ENCODE data around the gene MRGPRG.

Gene MRGPRG

DNA sequence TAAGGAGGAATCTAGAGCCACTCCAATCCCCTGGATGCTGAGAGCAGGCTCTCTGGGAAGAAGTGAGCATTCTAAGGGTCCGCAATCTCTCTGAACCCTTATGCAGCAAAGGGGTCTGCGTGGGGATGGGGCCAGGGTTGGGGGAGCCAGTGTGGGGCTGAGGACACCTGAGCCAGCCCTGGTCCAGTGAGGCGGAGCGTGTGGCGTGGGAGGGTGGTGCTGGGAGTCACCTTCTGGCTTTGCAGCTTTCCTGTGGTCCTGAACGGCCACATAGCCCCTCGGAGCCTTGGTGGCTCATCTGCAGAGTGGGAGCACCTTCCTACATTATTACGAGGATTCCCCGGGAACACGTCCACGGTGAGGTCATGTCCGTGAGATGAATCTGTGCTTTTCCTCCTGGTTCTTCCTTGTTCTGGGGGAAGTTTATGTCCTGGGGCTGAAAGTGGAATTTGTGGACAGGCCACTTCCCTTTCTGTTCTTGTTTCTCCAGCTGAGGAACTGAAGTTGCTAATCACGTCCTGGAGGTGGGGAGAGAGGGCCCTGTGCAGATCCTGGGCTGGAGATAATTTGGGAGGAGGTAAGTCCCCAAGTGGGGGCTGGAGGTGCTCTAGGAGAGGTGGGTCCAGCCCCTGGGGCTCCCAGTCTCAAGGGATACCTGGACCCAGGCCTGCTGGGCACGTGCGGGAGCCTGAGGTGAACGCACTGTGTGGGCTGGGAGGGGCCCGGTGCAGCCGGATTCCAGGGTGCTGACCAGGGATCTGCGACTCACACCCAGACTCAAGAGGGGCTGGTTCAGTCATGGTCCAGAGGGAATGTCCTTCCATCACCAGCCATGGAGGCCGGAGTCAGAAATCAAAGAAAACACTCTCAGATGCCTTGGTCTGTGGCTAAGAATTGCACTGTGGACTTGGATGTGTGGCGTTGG is 7.5 kb upstream of the MRGPRG start:
- H3K9ac ChIP-seq (ENCODE audit: low read depth in 1 of 2, low read length in 2 of 2) = no peak overlapping the region
- H3K4me1 ChIP-seq (ENCODE audit: control insufficient read depth in 1 of 2, insufficient read depth in 2 of 2, low read length in 2 of 2) = no peaks in the 10 kb centered on the region
- H3K27me3 ChIP-seq (ENCODE audit: control insufficient read depth in 1 of 2, insufficient read depth in 2 of 2, low read length in 2 of 2) = peaks cover 6 to 26% of the 10 kb centered on the region in 2 donors
- H3K4me3 ChIP-seq (ENCODE audit: low read depth in 1 of 2, low read length in 2 of 2) = no peak overlapping the region
- no peaks in the 10 kb centered on the region for H3K36me3 ChIP-seq (ENCODE audit: control insufficient read depth in 1 of 2, insufficient read depth in 2 of 2, low read length in 2 of 2)
- no peaks in the 10 kb centered on the region for H3K9me3 ChIP-seq (ENCODE audit: control insufficient read depth in 1 of 2, low read length in 2 of 2)
- no peak overlapping the region for H3K27ac ChIP-seq (ENCODE audit: low read depth, low read length)

DNA sequence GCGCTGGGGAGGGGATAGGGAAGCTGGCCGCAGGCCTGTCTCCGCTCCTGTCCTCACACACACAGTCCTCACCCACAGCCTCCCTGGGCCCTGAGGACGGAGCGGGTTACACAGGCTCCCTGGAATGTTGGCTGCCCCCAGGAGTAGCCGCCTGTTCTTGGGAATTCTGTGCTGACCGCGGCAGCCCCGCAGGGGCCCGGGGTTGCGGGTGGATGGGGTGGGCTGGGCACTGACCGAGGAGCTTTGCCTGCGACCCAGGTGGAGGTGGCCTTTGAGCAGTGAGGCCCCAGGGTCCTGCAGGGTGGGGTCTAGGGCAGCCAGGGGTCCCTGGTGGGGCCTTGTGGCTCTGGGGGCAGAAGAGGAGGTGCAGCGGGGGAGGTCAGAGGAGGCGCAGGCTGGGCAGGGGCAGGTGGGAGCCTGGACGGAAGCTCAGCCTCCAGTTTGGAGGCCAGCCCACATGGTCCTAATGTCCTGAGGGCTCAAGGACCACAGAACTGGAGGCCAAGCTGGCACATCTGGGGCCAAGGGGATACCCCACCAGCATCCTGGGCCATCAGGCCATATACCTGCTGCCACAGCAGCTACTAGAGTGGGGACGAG is 6.6 kb upstream of the MRGPRG start:
- Histone ChIP-seq H3K27me3 (ENCODE audit: control insufficient read depth in 1 of 2, insufficient read depth in 2 of 2, low read length in 2 of 2) (peaks cover 10 to 31% of the 10 kb centered on the region in 2 donors), H3K4me1 (ENCODE audit: control insufficient read depth in 1 of 2, insufficient read depth in 2 of 2, low read length in 2 of 2) (no peaks in the 10 kb centered on the region), H3K27ac (ENCODE audit: low read depth, low read length) (no peak overlapping the region), H3K9me3 (ENCODE audit: control insufficient read depth in 1 of 2, low read length in 2 of 2) (no peaks in the 10 kb centered on the region), H3K9ac (ENCODE audit: low read depth in 1 of 2, low read length in 2 of 2) (no peak overlapping the region), H3K4me3 (ENCODE audit: low read depth in 1 of 2, low read length in 2 of 2) (no peak overlapping the region), H3K36me3 (ENCODE audit: control insufficient read depth in 1 of 2, insufficient read depth in 2 of 2, low read length in 2 of 2) (no peaks in the 10 kb centered on the region)

GRCh38 chr11:3224401-3225057 is 5.9 kb upstream of the MRGPRG start:
- Histone ChIP-seq H3K9ac (ENCODE audit: low read depth in 1 of 2, low read length in 2 of 2) (no peak overlapping the region), H3K36me3 (ENCODE audit: control insufficient read depth in 1 of 2, insufficient read depth in 2 of 2, low read length in 2 of 2) (no peaks in the 10 kb centered on the region), H3K4me3 (ENCODE audit: low read depth in 1 of 2, low read length in 2 of 2) (no peak overlapping the region), H3K9me3 (ENCODE audit: control insufficient read depth in 1 of 2, low read length in 2 of 2) (no peaks in the 10 kb centered on the region), H3K4me1 (ENCODE audit: control insufficient read depth in 1 of 2, insufficient read depth in 2 of 2, low read length in 2 of 2) (no peaks in the 10 kb centered on the region), H3K27me3 (ENCODE audit: control insufficient read depth in 1 of 2, insufficient read depth in 2 of 2, low read length in 2 of 2) (peaks cover 10 to 35% of the 10 kb centered on the region in 2 donors), H3K27ac (ENCODE audit: low read depth, low read length) (no peak overlapping the region)

GRCh38 chr11:3223932-3224381 is 5.3 kb upstream of the MRGPRG start:
- H3K27ac ChIP-seq (ENCODE audit: low read depth, low read length) = no peak overlapping the region
- no peak overlapping the region for H3K4me3 ChIP-seq (ENCODE audit: low read depth in 1 of 2, low read length in 2 of 2)
- no peak overlapping the region for H3K9ac ChIP-seq (ENCODE audit: low read depth in 1 of 2, low read length in 2 of 2)
- no peaks in the 10 kb centered on the region for H3K36me3 ChIP-seq (ENCODE audit: control insufficient read depth in 1 of 2, insufficient read depth in 2 of 2, low read length in 2 of 2)
- no peaks in the 10 kb centered on the region for H3K4me1 ChIP-seq (ENCODE audit: control insufficient read depth in 1 of 2, insufficient read depth in 2 of 2, low read length in 2 of 2)
- no peaks in the 10 kb centered on the region for H3K9me3 ChIP-seq (ENCODE audit: control insufficient read depth in 1 of 2, low read length in 2 of 2)
- H3K27me3 ChIP-seq (ENCODE audit: control insufficient read depth in 1 of 2, insufficient read depth in 2 of 2, low read length in 2 of 2) = peaks cover 10 to 38% of the 10 kb centered on the region in 2 donors

GRCh38 chr11:3222941-3223915 is 4.6 kb upstream of the MRGPRG start:
- H3K9ac ChIP-seq (ENCODE audit: low read depth in 1 of 2, low read length in 2 of 2) = no peak overlapping the region
- no peak overlapping the region for H3K27ac ChIP-seq (ENCODE audit: low read depth, low read length)
- H3K36me3 ChIP-seq (ENCODE audit: control insufficient read depth in 1 of 2, insufficient read depth in 2 of 2, low read length in 2 of 2) = no peaks in the 10 kb centered on the region
- H3K4me3 ChIP-seq (ENCODE audit: low read depth in 1 of 2, low read length in 2 of 2) = no peak overlapping the region
- peaks cover 10 to 40% of the 10 kb centered on the region in 2 donors for H3K27me3 ChIP-seq (ENCODE audit: control insufficient read depth in 1 of 2, insufficient read depth in 2 of 2, low read length in 2 of 2)
- H3K9me3 ChIP-seq (ENCODE audit: control insufficient read depth in 1 of 2, low read length in 2 of 2) = no peaks in the 10 kb centered on the region
- no peaks in the 10 kb centered on the region for H3K4me1 ChIP-seq (ENCODE audit: control insufficient read depth in 1 of 2, insufficient read depth in 2 of 2, low read length in 2 of 2)

GRCh38 chr11:3222003-3222855 is 3.6 kb upstream of the MRGPRG start:
- no peaks in the 10 kb centered on the region for H3K36me3 ChIP-seq (ENCODE audit: control insufficient read depth in 1 of 2, insufficient read depth in 2 of 2, low read length in 2 of 2)
- no peak overlapping the region for H3K27ac ChIP-seq (ENCODE audit: low read depth, low read length)
- peaks cover 10 to 40% of the 10 kb centered on the region in 2 donors for H3K27me3 ChIP-seq (ENCODE audit: control insufficient read depth in 1 of 2, insufficient read depth in 2 of 2, low read length in 2 of 2)
- H3K4me3 ChIP-seq (ENCODE audit: low read depth in 1 of 2, low read length in 2 of 2) = no peak overlapping the region
- no peaks in the 10 kb centered on the region for H3K9me3 ChIP-seq (ENCODE audit: control insufficient read depth in 1 of 2, low read length in 2 of 2)
- H3K4me1 ChIP-seq (ENCODE audit: control insufficient read depth in 1 of 2, insufficient read depth in 2 of 2, low read length in 2 of 2) = no peaks in the 10 kb centered on the region
- H3K9ac ChIP-seq (ENCODE audit: low read depth in 1 of 2, low read length in 2 of 2) = no peak overlapping the region

DNA sequence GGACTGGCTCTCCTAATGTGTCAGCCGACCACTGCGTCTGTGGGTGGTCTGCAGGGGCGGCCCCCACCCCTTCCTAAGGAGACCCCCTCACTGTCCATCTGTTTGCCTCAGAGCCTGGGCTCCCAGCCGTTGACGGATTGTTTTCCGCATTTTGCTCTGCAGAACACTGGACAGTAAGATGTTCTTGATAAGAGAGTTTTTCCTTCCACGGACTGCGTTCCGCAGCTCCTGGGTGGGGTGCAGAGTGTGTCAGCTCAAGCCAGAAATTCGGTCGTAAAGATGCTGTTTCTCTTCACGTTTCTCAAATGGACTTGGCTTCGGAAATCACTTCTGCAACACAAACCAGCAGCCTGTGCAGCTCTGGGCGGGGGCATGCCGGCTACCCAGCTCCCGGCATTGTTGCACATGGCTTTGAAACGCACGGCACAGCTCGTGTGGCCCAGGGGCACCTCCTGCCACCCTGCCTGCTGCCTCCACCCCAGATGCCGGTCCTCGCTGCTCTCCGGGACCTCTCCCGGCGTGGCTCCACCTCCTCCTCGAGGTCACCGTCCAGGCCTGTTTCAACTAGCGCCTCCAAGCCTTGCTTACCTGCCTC is 2.9 kb upstream of the MRGPRG start:
- Histone ChIP-seq H3K36me3 (ENCODE audit: control insufficient read depth in 1 of 2, insufficient read depth in 2 of 2, low read length in 2 of 2) (no peaks in the 10 kb centered on the region), H3K4me1 (ENCODE audit: control insufficient read depth in 1 of 2, insufficient read depth in 2 of 2, low read length in 2 of 2) (no peaks in the 10 kb centered on the region), H3K4me3 (ENCODE audit: low read depth in 1 of 2, low read length in 2 of 2) (no peak overlapping the region), H3K9me3 (ENCODE audit: control insufficient read depth in 1 of 2, low read length in 2 of 2) (no peaks in the 10 kb centered on the region), H3K27ac (ENCODE audit: low read depth, low read length) (no peak overlapping the region), H3K27me3 (ENCODE audit: control insufficient read depth in 1 of 2, insufficient read depth in 2 of 2, low read length in 2 of 2) (peaks cover 12 to 40% of the 10 kb centered on the region in 2 donors), H3K9ac (ENCODE audit: low read depth in 1 of 2, low read length in 2 of 2) (no peak overlapping the region)

DNA sequence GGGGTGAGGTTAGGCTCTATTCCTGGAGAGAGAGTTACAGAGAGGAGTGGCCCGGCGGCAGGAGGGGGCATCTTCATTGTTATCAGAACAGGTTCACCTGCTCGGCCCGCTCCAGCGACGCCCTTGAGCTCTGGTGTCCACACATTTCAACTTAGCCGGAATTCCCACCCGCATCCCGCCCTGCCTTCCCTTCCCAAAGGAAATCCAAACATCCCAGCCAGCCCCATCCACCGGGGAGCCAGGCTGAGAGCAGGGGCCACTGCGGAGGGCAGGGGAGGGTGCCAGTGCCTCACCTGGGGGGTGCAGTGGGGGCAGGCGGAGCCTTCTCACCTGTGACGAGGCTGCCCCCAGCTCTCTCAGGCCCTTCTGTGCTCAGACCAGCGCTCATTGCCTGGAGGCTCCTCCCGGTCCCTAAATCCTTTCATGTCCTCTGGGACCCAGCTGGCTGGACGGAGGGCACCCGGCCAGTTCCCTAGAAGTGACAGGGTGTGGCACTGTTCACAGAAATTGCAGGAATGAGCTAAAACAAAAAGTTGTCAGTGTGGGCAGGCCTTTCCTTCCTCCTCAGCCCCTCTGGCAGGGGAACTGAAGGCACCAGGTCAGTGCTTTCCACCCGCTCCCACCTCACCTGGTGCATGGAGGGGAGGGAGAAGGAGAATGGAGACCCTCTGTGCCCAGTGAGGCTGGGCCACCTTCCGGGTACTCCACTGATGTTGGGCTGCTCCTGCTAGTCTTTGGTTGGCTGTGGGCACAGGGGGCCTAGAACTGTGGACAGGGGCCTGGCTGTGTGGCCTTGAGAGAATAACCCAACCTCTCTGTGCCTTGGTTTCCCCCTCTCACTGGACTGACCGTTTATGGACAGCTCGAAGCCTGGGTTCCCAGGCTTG is 2.2 kb upstream of the MRGPRG start:
- no peaks in the 10 kb centered on the region for H3K9me3 ChIP-seq (ENCODE audit: control insufficient read depth in 1 of 2, low read length in 2 of 2)
- no peak overlapping the region for H3K9ac ChIP-seq (ENCODE audit: low read depth in 1 of 2, low read length in 2 of 2)
- H3K36me3 ChIP-seq (ENCODE audit: control insufficient read depth in 1 of 2, insufficient read depth in 2 of 2, low read length in 2 of 2) = no peaks in the 10 kb centered on the region
- H3K27me3 ChIP-seq (ENCODE audit: control insufficient read depth in 1 of 2, insufficient read depth in 2 of 2, low read length in 2 of 2) = peaks cover 19 to 37% of the 10 kb centered on the region in 2 donors
- no peak overlapping the region for H3K4me3 ChIP-seq (ENCODE audit: low read depth in 1 of 2, low read length in 2 of 2)
- H3K27ac ChIP-seq (ENCODE audit: low read depth, low read length) = no peak overlapping the region
- no peaks in the 10 kb centered on the region for H3K4me1 ChIP-seq (ENCODE audit: control insufficient read depth in 1 of 2, insufficient read depth in 2 of 2, low read length in 2 of 2)

All from duodenal mucosa (tissue), 2 donors.